ENCODE measurements around the gene OPCML. TPM values are rescaled to one million over a fixed set of nuclear protein-coding genes. Genes with fewer than 3 reads are reported as not detected.

Gene OPCML
- total RNA-seq, 1 experiment from 2014 or later, result not detected

DNA sequence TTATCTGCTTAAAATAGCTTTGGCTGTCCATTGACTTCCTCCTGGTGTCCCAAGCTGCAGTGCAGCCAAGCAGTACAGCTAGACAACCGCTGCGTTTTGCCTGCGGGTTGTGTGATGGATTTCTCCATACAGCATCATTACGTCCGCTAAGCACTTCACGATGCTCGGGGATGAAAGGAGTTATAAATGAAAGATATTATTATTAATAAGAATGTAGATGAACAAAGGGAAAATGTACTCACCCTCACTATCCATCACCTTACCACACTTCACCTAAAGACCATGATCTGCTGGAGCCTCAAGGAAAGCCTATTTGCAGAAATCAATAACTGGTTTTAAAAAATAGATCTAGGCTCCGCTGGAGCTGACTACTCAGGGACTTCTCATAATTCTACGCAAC, 509.1 kb downstream of the OPCML start:
- Histone ChIP-seq H3K4me1 (ENCODE audit: insufficient read depth, low read length) (no peaks in the 10 kb centered on the region), H4K20me1 (ENCODE audit: low read length) (no peaks in the 10 kb centered on the region), H3F3A (ENCODE audit: low read length, unreplicated experiment) (no peaks in the 10 kb centered on the region), H3K36me3 (ENCODE audit: low read depth, low read length) (no peaks in the 10 kb centered on the region), H3K27me3 (ENCODE audit: low read length) (no peaks in the 10 kb centered on the region), H3K9me2 (replicated peaks; ENCODE audit: low read length) (no peaks in the 10 kb centered on the region), H3K27ac (ENCODE audit: low read length) (no peak overlapping the region), H3K4me3 (ENCODE audit: low read length) (no peak overlapping the region), H3K9me3 (ENCODE audit: low read length) (peaks cover 17% of the 10 kb centered on the region), H3K79me2 (ENCODE audit: low read length) (no peaks in the 10 kb centered on the region), H3K9ac (ENCODE audit: low read length) (no peak overlapping the region), H2AFZ (ENCODE audit: low read length) (no peak overlapping the region), H3K4me2 (ENCODE audit: low read length) (no peak overlapping the region)
- BruUV-seq (replicated peaks), result no TSS peak
- ChIA-PET POLR2A (ENCODE audit: unreplicated experiment) (no interaction called here), CTCF (no interaction called here)
- DNase-seq (no peak), ATAC-seq (no peak)
- intact Hi-C loops (cut with micrococcal nuclease), result no loop called here
- TF ChIP-seq EZH2phosphoT487 (IDR thresholded peaks at IDR 0.05; ENCODE audit: borderline replicate concordance, low read length), result no peak
- TF ChIP-seq, protein P1, sequence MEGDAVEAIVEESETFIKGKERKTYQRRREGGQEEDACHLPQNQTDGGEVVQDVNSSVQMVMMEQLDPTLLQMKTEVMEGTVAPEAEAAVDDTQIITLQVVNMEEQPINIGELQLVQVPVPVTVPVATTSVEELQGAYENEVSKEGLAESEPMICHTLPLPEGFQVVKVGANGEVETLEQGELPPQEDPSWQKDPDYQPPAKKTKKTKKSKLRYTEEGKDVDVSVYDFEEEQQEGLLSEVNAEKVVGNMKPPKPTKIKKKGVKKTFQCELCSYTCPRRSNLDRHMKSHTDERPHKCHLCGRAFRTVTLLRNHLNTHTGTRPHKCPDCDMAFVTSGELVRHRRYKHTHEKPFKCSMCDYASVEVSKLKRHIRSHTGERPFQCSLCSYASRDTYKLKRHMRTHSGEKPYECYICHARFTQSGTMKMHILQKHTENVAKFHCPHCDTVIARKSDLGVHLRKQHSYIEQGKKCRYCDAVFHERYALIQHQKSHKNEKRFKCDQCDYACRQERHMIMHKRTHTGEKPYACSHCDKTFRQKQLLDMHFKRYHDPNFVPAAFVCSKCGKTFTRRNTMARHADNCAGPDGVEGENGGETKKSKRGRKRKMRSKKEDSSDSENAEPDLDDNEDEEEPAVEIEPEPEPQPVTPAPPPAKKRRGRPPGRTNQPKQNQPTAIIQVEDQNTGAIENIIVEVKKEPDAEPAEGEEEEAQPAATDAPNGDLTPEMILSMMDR (conservative IDR thresholded peaks at IDR 0.05; ENCODE audit: low read depth, low read length), result no peak
- no peak for TF ChIP-seq EZH2 (IDR thresholded peaks at IDR 0.05; ENCODE audit: low read length, unreplicated experiment)

GRCh38 chr11:133021553-133021952, 510.7 kb downstream of the OPCML start:
- Histone ChIP-seq H3K9ac (ENCODE audit: low read length) (no peak overlapping the region), H3K36me3 (ENCODE audit: low read depth, low read length) (no peaks in the 10 kb centered on the region), H3K4me3 (ENCODE audit: low read length) (no peak overlapping the region), H4K20me1 (ENCODE audit: low read length) (no peaks in the 10 kb centered on the region), H3K9me3 (ENCODE audit: low read length) (peaks cover 17% of the 10 kb centered on the region), H3K4me2 (ENCODE audit: low read length) (no peak overlapping the region), H3F3A (ENCODE audit: low read length, unreplicated experiment) (no peaks in the 10 kb centered on the region), H2AFZ (ENCODE audit: low read length) (no peak overlapping the region), H3K9me2 (replicated peaks; ENCODE audit: low read length) (no peaks in the 10 kb centered on the region), H3K27ac (ENCODE audit: low read length) (no peak overlapping the region), H3K27me3 (ENCODE audit: low read length) (no peaks in the 10 kb centered on the region; the same call in 1 of the 2 replicates), H3K79me2 (ENCODE audit: low read length) (no peaks in the 10 kb centered on the region), H3K4me1 (ENCODE audit: insufficient read depth, low read length) (no peaks in the 10 kb centered on the region)
- intact Hi-C loops (cut with micrococcal nuclease), result no loop called here
- ChIA-PET CTCF (no interaction called here), POLR2A (ENCODE audit: unreplicated experiment) (no interaction called here)
- no TSS peak for BruUV-seq (replicated peaks)
- TF ChIP-seq EZH2phosphoT487 (IDR thresholded peaks at IDR 0.05; ENCODE audit: borderline replicate concordance, low read length), result no peak
- TF ChIP-seq, protein P1 (conservative IDR thresholded peaks at IDR 0.05; ENCODE audit: low read depth, low read length), result no peak
- TF ChIP-seq EZH2 (IDR thresholded peaks at IDR 0.05; ENCODE audit: low read length, unreplicated experiment), result no peak
- no peak for ATAC-seq
- no peak for DNase-seq

GRCh38 chr11:133020372-133020714, 512.0 kb downstream of the OPCML start:
- TF ChIP-seq, protein P1 (conservative IDR thresholded peaks at IDR 0.05; ENCODE audit: low read depth, low read length), result no peak
- TF ChIP-seq EZH2 (IDR thresholded peaks at IDR 0.05; ENCODE audit: low read length, unreplicated experiment) (no peak), EZH2phosphoT487 (IDR thresholded peaks at IDR 0.05; ENCODE audit: borderline replicate concordance, low read length) (no peak)
- H3K27me3 ChIP-seq (ENCODE audit: low read length), result no peaks in the 10 kb centered on the region; the same call in 1 of the 2 replicates
- no peaks in the 10 kb centered on the region for H3K36me3 ChIP-seq (ENCODE audit: low read depth, low read length)
- H3K9ac ChIP-seq (ENCODE audit: low read length), result no peak overlapping the region
- intact Hi-C loops (cut with micrococcal nuclease), result no loop called here
- no peak for ATAC-seq
- H2AFZ ChIP-seq (ENCODE audit: low read length), result no peak overlapping the region
- no peak for DNase-seq
- H3K79me2 ChIP-seq (ENCODE audit: low read length), result no peaks in the 10 kb centered on the region
- no TSS peak for BruUV-seq (replicated peaks)
- no peaks in the 10 kb centered on the region for H3K9me2 ChIP-seq (replicated peaks; ENCODE audit: low read length)
- H3K27ac ChIP-seq (ENCODE audit: low read length), result no peak overlapping the region
- no peaks in the 10 kb centered on the region for H4K20me1 ChIP-seq (ENCODE audit: low read length)
- H3F3A ChIP-seq (ENCODE audit: low read length, unreplicated experiment), result no peaks in the 10 kb centered on the region
- POLR2A ChIA-PET (ENCODE audit: unreplicated experiment), result no interaction called here
- H3K4me1 ChIP-seq (ENCODE audit: insufficient read depth, low read length), result no peaks in the 10 kb centered on the region
- CTCF ChIA-PET, result no interaction called here
- no peak overlapping the region for H3K4me3 ChIP-seq (ENCODE audit: low read length)
- no peak overlapping the region for H3K4me2 ChIP-seq (ENCODE audit: low read length)
- peaks cover 17% of the 10 kb centered on the region for H3K9me3 ChIP-seq (ENCODE audit: low read length)

All from PC-3 (cell line).